Fibroblast of upper back skin (primary cell): ENCODE results near the gene ZNF440.
A peak's percentile ranks its signal among the peaks of the same experiment; 100 is the strongest.
"Not testable (repeated sequence)": the region's sequence is repeated elsewhere in the genome, so short reads cannot be mapped to it uniquely, and the experiment has no call there.

Source experiments
- DNase-seq: peaks from one replicate; pipeline ENCODE4 v3.0.0-alpha.2; 2013

Gene ZNF440

GRCh38 chr19:11828957-11829876 is 15.1 kb downstream of the ZNF440 start:
- not testable (repeated sequence) for DNase-seq

GRCh38 chr19:11832253-11832912 is 18.3 kb downstream of the ZNF440 start:
- no peak for DNase-seq

- peak; percentile 0 for DNase-seq
These were observed 19.5 kb downstream of the ZNF440 start for GRCh38 chr19:11833541-11833940.

- DNase-seq, result not testable (repeated sequence)
These were observed 21.6 kb downstream of the ZNF440 start for GRCh38 chr19:11835626-11836066.

- no peak for DNase-seq
These were observed 29.6 kb downstream of the ZNF440 start for GRCh38 chr19:11843722-11844121.

GRCh38 chr19:11847615-11848014 is 33.5 kb downstream of the ZNF440 start:
- not testable (repeated sequence) for DNase-seq

- DNase-seq, result no peak
These were observed 34.1 kb downstream of the ZNF440 start for GRCh38 chr19:11848200-11848593.

GRCh38 chr19:11848594-11849469 is 34.8 kb downstream of the ZNF440 start, which contains the start of gene ZNF439:
TSS of gene ZNF439 (plus strand) at chr19:11848726. CDS start at chr19:11848868, 142 bp downstream.
- DNase-seq, result peak; percentile 74

- DNase-seq, result not testable (repeated sequence)
These were observed 36.2 kb downstream of the ZNF440 start for GRCh38 chr19:11850289-11850688.

GRCh38 chr19:11853358-11853757 is 39.3 kb downstream of the ZNF440 start:
- no peak for DNase-seq

- DNase-seq, result no peak
These were observed 42.6 kb downstream of the ZNF440 start for GRCh38 chr19:11856596-11857250.

GRCh38 chr19:11860721-11861120 is 46.6 kb downstream of the ZNF440 start:
- DNase-seq, result no peak

GRCh38 chr19:11861301-11861700 is 47.2 kb downstream of the ZNF440 start:
- DNase-seq, result no peak

GRCh38 chr19:11867766-11868165 is 53.7 kb downstream of the ZNF440 start:
- DNase-seq, result not testable (repeated sequence)

GRCh38 chr19:11868188-11868587 is 54.1 kb downstream of the ZNF440 start:
- DNase-seq, result no peak

GRCh38 chr19:11872624-11873023 is 58.6 kb downstream of the ZNF440 start:
- DNase-seq, result no peak

GRCh38 chr19:11873762-11874161 is 59.7 kb downstream of the ZNF440 start:
- no peak for DNase-seq

GRCh38 chr19:11879687-11880266 is 65.7 kb downstream of the ZNF440 start:
- not testable (repeated sequence) for DNase-seq

- DNase-seq, result no peak
These were observed 66.5 kb downstream of the ZNF440 start for GRCh38 chr19:11880598-11880997.

- peak; percentile 52 for DNase-seq
These were observed 67.2 kb downstream of the ZNF440 start for GRCh38 chr19:11881151-11881800.

- DNase-seq, result no peak
These were observed 68.5 kb downstream of the ZNF440 start for GRCh38 chr19:11882606-11883005.
